SK-N-SH treated with all-trans-retinoic acid at 6 μM for 48 hours (cell line): ENCODE results near the gene KLHDC7B.

ENCODE experiments used
- ATAC-seq: fragments of 200-7000 bp; cut with Tn5 transposase; 3 replicates; pipeline ENCODE4 v1.9.1; 2020; ENCODE audit warnings: mild to moderate bottlenecking, moderate library complexity
- ARNTL ChIP-seq: fragments of 450-650 bp; formaldehyde crosslinking; IDR thresholded peaks from 2 replicates; pipeline ENCODE4 v1.5.0; 2020; ENCODE audit warnings: low read depth, mild to moderate bottlenecking, moderate library complexity, borderline replicate concordance
- CREB5 ChIP-seq: fragments of 250-450 bp; sonication (Bioruptor Pico); IDR thresholded peaks from 2 replicates; pipeline ENCODE4 v1.5.1; 2020; ENCODE audit warnings: low read depth, mild to moderate bottlenecking, moderate library complexity
- CSDC2 ChIP-seq: fragments of 250-450 bp; sonication (Bioruptor Pico); IDR thresholded peaks from 2 replicates; pipeline ENCODE4 v1.5.0; 2020; ENCODE audit warnings: mild to moderate bottlenecking, moderate library complexity
- CSRNP3 ChIP-seq: fragments of 250-450 bp; sonication (Bioruptor Pico); IDR thresholded peaks from 2 replicates; pipeline ENCODE4 v1.5.1; 2021; ENCODE audit warnings: mild to moderate bottlenecking, moderate library complexity
- ESRRG ChIP-seq: fragments of 250-450 bp; sonication (Bioruptor Pico); IDR thresholded peaks from 2 replicates; pipeline ENCODE4 v1.6.1; 2021; ENCODE audit warnings: mild to moderate bottlenecking
- GLIS3 ChIP-seq: fragments of 250-450 bp; sonication (Bioruptor Pico); IDR thresholded peaks from 2 replicates; pipeline ENCODE4 v1.5.0; 2020; ENCODE audit warnings: mild to moderate bottlenecking, moderate library complexity
- ISL1 ChIP-seq: fragments of 250-450 bp; sonication (Bioruptor Pico); IDR thresholded peaks from 2 replicates; pipeline ENCODE4 v2.1.2; 2022; ENCODE audit warnings: mild to moderate bottlenecking, moderate library complexity
- OSR1 ChIP-seq: fragments of 250-450 bp; sonication (Bioruptor Pico); IDR thresholded peaks from 2 replicates; pipeline ENCODE4 v1.8.0; 2022; ENCODE audit warnings: moderate library complexity, mild to moderate bottlenecking, inconsistent platforms
- PATZ1 ChIP-seq: fragments of 250-450 bp; sonication (Bioruptor Pico); IDR thresholded peaks from 2 replicates; pipeline ENCODE4 v1.8.0; 2020; ENCODE audit warnings: mild to moderate bottlenecking, moderate library complexity, borderline replicate concordance
- POU6F1 ChIP-seq: fragments of 250-450 bp; sonication (Bioruptor Pico); IDR thresholded peaks from 2 replicates; pipeline ENCODE4 v1.8.0; 2021; ENCODE audit warnings: low read depth, mild to moderate bottlenecking, moderate library complexity, borderline replicate concordance
- PPARA ChIP-seq: fragments of 250-450 bp; sonication (Bioruptor Pico); IDR thresholded peaks from 2 replicates; pipeline ENCODE4 v1.5.0; 2020; ENCODE audit warnings: mild to moderate bottlenecking, borderline replicate concordance
- RARB ChIP-seq: fragments of 250-450 bp; sonication (Bioruptor Pico); IDR thresholded peaks from 2 replicates; pipeline ENCODE4 v1.8.0; 2021; ENCODE audit warnings: mild to moderate bottlenecking, moderate library complexity
- SNAI2 ChIP-seq: fragments of 250-450 bp; sonication (Bioruptor Pico); IDR thresholded peaks from 2 replicates; pipeline ENCODE4 v1.5.0; 2020; ENCODE audit warnings: mild to moderate bottlenecking, moderate library complexity
- TCF4 ChIP-seq: fragments of 250-450 bp; sonication (Bioruptor Pico); IDR thresholded peaks from 2 replicates; pipeline ENCODE4 v1.8.0; 2021; ENCODE audit warnings: mild to moderate bottlenecking, moderate library complexity, borderline replicate concordance
- TOX ChIP-seq: fragments of 250-450 bp; sonication (Bioruptor Pico); IDR thresholded peaks from 2 replicates; pipeline ENCODE4 v1.8.0; 2021; ENCODE audit warnings: mild to moderate bottlenecking, moderate library complexity, borderline replicate concordance
- TSHZ2 ChIP-seq: fragments of 250-450 bp; sonication (Bioruptor Pico); IDR thresholded peaks from 2 replicates; pipeline ENCODE4 v1.5.0; 2020; ENCODE audit warnings: mild to moderate bottlenecking, moderate library complexity
- ZC3H10 ChIP-seq: fragments of 250-450 bp; sonication (Bioruptor Pico); IDR thresholded peaks from 2 replicates; pipeline ENCODE4 v1.5.1; 2021; ENCODE audit warnings: mild to moderate bottlenecking, moderate library complexity
- ZFP3 ChIP-seq: fragments of 250-450 bp; sonication (Bioruptor Pico); IDR thresholded peaks from 2 replicates; pipeline ENCODE4 v1.5.0; 2020; ENCODE audit warnings: mild to moderate bottlenecking, moderate library complexity
- ZFP30 ChIP-seq: fragments of 450-650 bp; formaldehyde crosslinking; IDR thresholded peaks from 2 replicates; pipeline ENCODE4 v1.5.0; 2022; ENCODE audit warnings: mild to moderate bottlenecking, moderate library complexity
- ZNF565 ChIP-seq: fragments of 450-650 bp; formaldehyde crosslinking; conservative IDR thresholded peaks from 2 replicates; pipeline ENCODE4 v1.5.0; 2020; ENCODE audit warnings: low read depth, mild to moderate bottlenecking, moderate library complexity
- ZNF70 ChIP-seq: fragments of 450-650 bp; formaldehyde crosslinking; IDR thresholded peaks from 2 replicates; pipeline ENCODE4 v1.5.0; 2020; ENCODE audit warnings: mild to moderate bottlenecking, moderate library complexity
- ZNF8 ChIP-seq: fragments of 450-650 bp; formaldehyde crosslinking; IDR thresholded peaks from 2 replicates; pipeline ENCODE4 v1.5.0; 2020; ENCODE audit warnings: mild to moderate bottlenecking, moderate library complexity

The KLHDC7B gene

GRCh38 chr22:50571264-50572175 lies 25.8 kb downstream of the KLHDC7B start:
- ATAC-seq = no peak
- no peak for TF ChIP-seq ZFP30 (CRISPR knock-in tag)

GRCh38 chr22:50572965-50573364 lies 27.3 kb downstream of the KLHDC7B start:
- TF ChIP-seq SNAI2 (CRISPR knock-in tag) (no peak), OSR1 (CRISPR knock-in tag) (no peak), CSDC2 (CRISPR knock-in tag) (no peak), ARNTL (CRISPR knock-in tag) (no peak), TCF4 (no peak), ZNF70 (CRISPR knock-in tag) (no peak), ZC3H10 (CRISPR knock-in tag) (no peak), GLIS3 (no peak), ZFP3 (no peak), TSHZ2 (CRISPR knock-in tag) (no peak), TOX (no peak)
- TF ChIP-seq, all 23 proteins: peak for 0
- ATAC-seq = no peak

- ATAC-seq = no peak
- TF ChIP-seq ZNF565 (CRISPR knock-in tag) (no peak), RARB (no peak), TCF4 (no peak)
These were observed 28.0 kb downstream of the KLHDC7B start for GRCh38 chr22:50573491-50574382.

- ATAC-seq = no peak
- TF ChIP-seq CSDC2 (CRISPR knock-in tag) = no peak
- no peak for TF ChIP-seq ZFP3
- no peak for TF ChIP-seq CREB5 (CRISPR knock-in tag)
- TF ChIP-seq ZFP30 (CRISPR knock-in tag) = no peak
- TF ChIP-seq ZNF565 (CRISPR knock-in tag) = no peak
- TF ChIP-seq SNAI2 (CRISPR knock-in tag) = no peak
- TF ChIP-seq PATZ1 (CRISPR knock-in tag) = no peak
- no peak for TF ChIP-seq ARNTL (CRISPR knock-in tag)
- TF ChIP-seq GLIS3 = no peak
- no peak for TF ChIP-seq POU6F1
- no peak for TF ChIP-seq ESRRG (CRISPR knock-in tag)
- no peak for TF ChIP-seq RARB
- no peak for TF ChIP-seq CSRNP3 (CRISPR knock-in tag)
- no peak for TF ChIP-seq ZC3H10 (CRISPR knock-in tag)
- no peak for TF ChIP-seq TOX
- no peak for TF ChIP-seq OSR1 (CRISPR knock-in tag)
- TF ChIP-seq ISL1 = no peak
- TF ChIP-seq PPARA (CRISPR knock-in tag) = no peak
- no peak for TF ChIP-seq ZNF8 (CRISPR knock-in tag)
- no peak for TF ChIP-seq ZNF70 (CRISPR knock-in tag)
These were observed 28.7 kb downstream of the KLHDC7B start for GRCh38 chr22:50574383-50574755.
